Sciatic nerve (tissue), 2 donors: ENCODE results near the gene TSPEAR. TPM values are rescaled to one million over a fixed set of nuclear protein-coding genes. Genes with fewer than 3 reads are reported as not detected.

ENCODE experiments used
- ATAC-seq: fragments of 200-7000 bp; cut with Tn5 transposase; one replicate; pipeline ENCODE4 v1.9.1; 2020; ENCODE audit warnings: mild to moderate bottlenecking, moderate library complexity
- DNase-seq: peaks from one replicate; pipeline ENCODE4 v3.0.0-alpha.2; 2020; ENCODE audit warnings: low spot score
- intact Hi-C: fragments of 100-400 bp; cut with DNase I; formaldehyde crosslinking; loops from one replicate; pipeline ENCODE4 v1.14.2; 2022
- total RNA-seq: library from RNA; stranded (reverse); fragmentation: NEBNext Ultra II Directional; extraction: Animal tissue kit (Norgen Biotek cat#: 25700); gene quantifications from one replicate; pipeline ENCODE4 v1.2.1, GENCODE V29; 2021
- donor health status: DM: no; HTN: no; CAD: no.
- donor health status: DM: no; HTN: no; CAD: no.

TSPEAR gene
- total RNA-seq, 1 donor from 2014 or later, result not detected

DNA sequence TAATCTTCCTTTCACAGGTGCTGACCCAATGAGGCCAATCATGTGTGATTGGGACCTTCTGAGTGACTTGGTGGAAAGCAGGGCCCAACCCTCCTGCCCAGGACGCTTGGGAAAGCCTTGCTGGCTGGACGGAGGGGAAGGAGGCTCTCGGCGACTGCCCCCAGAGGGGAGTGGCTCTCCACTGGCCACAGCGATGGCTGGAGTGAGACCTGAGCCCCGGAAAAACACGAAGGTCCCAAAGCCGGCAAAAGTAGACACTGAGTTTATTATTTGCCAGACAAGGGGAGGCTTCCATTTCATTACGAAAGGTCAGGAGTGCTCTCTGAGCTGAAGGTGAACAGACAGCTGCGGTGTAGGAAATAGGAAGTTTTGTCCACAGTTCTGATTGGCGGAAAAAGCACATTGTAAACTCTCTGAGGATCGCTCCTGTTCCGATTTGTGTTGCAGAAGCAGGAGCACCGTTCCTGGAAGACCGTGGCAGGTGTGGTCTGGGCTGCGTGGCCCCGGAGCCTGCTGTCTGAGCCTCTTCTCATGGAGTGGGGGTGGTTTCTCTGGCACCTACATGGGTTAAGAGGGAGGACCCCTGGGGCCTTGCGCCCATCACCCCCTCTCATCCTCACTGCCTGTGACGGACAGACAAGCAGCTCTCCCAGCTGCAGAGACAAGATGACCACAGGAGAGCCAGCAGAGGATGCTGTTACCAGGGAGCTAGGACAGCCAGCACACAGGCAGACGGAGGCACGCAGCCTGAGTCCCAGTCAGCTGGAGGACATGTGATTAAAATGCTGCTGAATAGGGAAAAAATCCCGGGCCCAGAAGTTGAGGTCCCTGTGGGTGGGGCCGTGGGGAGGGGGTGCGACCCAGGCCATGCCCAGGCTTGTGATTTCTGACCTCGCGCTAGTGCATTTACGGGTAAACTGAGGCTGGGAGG, 212.8 kb downstream of the TSPEAR start:
- intact Hi-C loops, result no loop called here
- ATAC-seq, result no peak

DNA sequence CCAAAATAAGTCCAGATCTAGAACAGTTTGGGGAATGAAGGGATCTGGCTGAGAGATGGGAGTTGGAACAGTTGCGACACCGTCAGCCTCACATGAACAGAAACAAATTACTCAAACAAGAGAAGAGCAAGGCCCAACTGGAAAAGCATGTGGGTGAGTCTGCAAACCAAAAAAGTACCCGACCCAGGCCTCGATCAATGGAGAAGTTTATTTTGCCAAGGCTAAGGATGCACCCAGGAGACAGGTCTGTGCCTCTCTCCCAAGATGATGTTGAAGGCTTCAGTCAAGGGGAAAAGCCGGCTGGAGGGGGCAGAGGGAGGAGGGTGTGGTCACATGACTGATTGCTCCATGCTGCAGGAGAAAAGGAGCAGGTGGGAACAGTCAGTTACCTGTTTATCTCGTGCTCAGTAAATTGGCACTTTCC, 213.7 kb downstream of the TSPEAR start:
- intact Hi-C loops, result no loop called here

More for the DNA sequence above, 212.8 kb downstream of the TSPEAR start:
- no peak for DNase-seq

GRCh38 chr21:44496564-44497550, 214.5 kb downstream of the TSPEAR start:
- intact Hi-C loops, result no loop called here
- DNase-seq, result no peak
- ATAC-seq, result peak; percentile 66

More for the DNA sequence above, 213.7 kb downstream of the TSPEAR start:
- no peak for DNase-seq
- ATAC-seq, result peak; percentile 81

DNA sequence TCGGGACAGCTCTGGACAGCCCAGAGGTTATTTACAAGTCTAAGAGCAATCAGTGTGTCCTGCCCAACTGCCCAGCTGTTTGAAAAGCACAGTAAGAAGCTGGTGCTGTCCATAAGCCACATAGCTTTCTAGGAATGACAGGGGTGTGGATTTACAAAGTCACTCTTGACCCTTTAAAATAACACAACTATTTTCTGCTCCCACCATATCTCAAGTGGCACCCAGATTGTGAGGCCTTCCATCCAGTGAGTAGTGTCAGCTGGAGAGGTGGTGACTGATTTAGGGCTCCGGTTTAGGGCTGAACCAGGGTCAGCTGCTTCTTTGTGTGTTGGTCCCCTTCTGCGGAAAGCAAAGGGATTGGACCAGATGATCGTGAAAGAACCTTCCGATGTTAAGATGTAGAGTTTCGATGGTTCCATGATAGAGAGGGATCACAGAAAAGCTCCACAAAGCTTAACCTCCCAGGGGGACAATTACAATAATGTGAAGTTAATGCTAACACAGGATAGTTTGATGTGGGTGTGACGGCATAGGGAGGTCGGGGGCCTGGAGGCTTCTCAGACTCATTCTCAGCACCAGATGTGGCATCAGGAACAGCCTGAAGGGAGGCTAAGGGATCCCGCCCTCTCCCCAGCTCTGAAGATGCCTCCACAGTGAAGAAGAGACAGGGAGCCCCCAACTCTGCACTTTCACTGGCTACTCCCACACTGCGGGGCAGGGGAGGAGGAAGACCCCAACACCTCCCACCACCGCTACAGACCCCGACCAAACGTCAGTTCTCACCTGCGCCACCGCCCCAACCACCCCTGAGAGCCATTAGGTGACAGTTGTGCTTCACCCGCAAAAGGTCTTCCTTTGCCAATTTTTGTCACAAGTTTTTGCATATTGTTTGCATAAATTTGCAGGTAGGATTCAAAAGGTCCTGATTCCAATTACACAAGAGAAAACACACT, 215.5 kb downstream of the TSPEAR start:
- intact Hi-C loops, result no loop called here
- DNase-seq (no peak), ATAC-seq (no peak)

GRCh38 chr21:44494956-44495355, 216.4 kb downstream of the TSPEAR start:
- no peak for ATAC-seq

GRCh38 chr21:44494418-44494817, 217.0 kb downstream of the TSPEAR start:
- intact Hi-C loops, result no loop called here
- ATAC-seq (no peak), DNase-seq (no peak)

More at GRCh38 chr21:44494956-44495355, 216.4 kb downstream of the TSPEAR start:
- DNase-seq, result no peak
- intact Hi-C loops, result no loop called here

- intact Hi-C loops, result no loop called here
- no peak for ATAC-seq
Measured at GRCh38 chr21:44492567-44493385, 218.6 kb downstream of the TSPEAR start.

GRCh38 chr21:44490816-44491215, 220.6 kb downstream of the TSPEAR start:
- DNase-seq (no peak), ATAC-seq (no peak)
- intact Hi-C loops, result no loop called here

More at GRCh38 chr21:44492567-44493385, 218.6 kb downstream of the TSPEAR start:
- no peak for DNase-seq

- ATAC-seq (no peak), DNase-seq (no peak)
- intact Hi-C loops, result no loop called here
Measured at GRCh38 chr21:44490405-44490804, 221.0 kb downstream of the TSPEAR start.

GRCh38 chr21:44489962-44490361, 221.4 kb downstream of the TSPEAR start:
- intact Hi-C loops, result loop anchor here (10.0 kb wide), 1 partner anchor 135 kb away; the partner anchor contains the start of gene TRPM2
- no peak for DNase-seq
- no peak for ATAC-seq

DNA sequence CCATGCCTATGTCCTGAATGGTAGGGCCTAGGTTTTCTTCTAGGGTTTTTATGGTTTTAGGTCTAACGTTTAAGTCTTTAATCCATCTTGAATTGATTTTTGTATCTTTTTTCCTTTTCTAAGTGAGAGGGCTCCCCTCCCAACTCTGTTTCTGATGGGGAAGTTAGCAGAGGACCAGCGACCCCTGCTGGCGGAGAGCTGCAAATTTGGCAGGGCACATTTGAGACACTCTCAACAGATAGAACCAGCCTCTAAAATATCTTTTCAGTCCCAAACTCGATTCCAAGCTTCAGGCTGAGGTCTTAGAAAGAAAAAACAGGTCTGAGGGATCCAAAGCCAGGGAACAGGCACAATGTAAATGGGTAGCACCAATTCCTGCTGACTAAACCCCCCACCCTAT, 223.5 kb downstream of the TSPEAR start:
- intact Hi-C loops, result loop anchor here (10.0 kb wide), 1 partner anchor 133 kb away; the partner anchor contains the start of gene TRPM2
- no peak for DNase-seq
- no peak for ATAC-seq

GRCh38 chr21:44486302-44486701, 225.1 kb downstream of the TSPEAR start:
- intact Hi-C loops, result loop anchor here (10.0 kb wide), 1 partner anchor 132 kb away; the partner anchor contains the start of gene TRPM2
- ATAC-seq (peak; percentile 21), DNase-seq (no peak)

DNA sequence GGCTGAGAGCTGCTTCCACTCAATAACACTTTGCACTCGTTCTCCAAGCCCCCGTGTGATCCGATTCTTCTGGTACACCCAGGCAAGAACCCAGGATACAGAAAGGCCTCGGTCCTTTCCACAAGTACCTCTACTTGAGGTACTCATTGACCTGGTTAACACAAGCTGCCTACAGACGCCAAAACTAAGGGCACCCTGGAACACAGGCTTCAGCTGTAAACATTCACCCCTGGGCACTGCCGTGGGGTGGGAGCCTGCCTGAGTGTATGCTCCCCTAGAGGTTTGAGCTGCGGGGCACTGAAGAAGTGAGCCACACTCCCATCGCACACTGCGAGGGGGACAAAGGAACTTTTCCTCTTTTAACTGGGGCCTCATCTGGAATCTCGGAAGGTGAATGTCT, 225.6 kb downstream of the TSPEAR start:
- DNase-seq (no peak), ATAC-seq (no peak)
- intact Hi-C loops, result loop anchor here (10.0 kb wide), 1 partner anchor 131 kb away; the partner anchor contains the start of gene TRPM2

DNA sequence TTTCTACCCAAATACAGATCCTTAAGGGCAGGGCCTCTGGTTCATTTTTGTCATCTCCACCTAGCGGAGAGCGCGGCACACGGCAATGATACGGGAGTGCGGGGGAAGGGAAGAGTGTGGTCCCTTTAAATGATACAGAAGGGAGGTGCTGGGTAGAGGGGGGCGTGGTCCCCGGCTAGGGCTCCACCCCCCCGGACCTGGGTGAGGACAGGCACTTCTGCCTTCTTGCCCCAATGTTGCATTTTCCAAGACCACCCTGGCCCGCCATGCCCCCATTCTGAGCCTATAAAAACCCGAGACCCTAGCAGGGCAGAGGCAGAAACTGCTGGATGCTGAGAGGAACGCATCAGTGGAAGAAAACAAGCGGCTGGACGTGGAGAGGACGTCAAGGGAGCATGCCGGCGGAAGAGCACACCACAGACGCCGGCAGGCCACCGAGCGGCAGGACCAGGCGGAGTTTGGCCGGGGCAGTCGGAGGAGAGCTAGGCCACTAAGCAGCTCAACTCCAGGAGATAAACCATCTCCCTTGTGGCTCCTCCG, 226.0 kb downstream of the TSPEAR start:
- ATAC-seq (peak; percentile 97), DNase-seq (no peak)
- intact Hi-C loops, result loop anchor here (10.0 kb wide), 1 partner anchor 131 kb away; the partner anchor contains the start of gene TRPM2

DNA sequence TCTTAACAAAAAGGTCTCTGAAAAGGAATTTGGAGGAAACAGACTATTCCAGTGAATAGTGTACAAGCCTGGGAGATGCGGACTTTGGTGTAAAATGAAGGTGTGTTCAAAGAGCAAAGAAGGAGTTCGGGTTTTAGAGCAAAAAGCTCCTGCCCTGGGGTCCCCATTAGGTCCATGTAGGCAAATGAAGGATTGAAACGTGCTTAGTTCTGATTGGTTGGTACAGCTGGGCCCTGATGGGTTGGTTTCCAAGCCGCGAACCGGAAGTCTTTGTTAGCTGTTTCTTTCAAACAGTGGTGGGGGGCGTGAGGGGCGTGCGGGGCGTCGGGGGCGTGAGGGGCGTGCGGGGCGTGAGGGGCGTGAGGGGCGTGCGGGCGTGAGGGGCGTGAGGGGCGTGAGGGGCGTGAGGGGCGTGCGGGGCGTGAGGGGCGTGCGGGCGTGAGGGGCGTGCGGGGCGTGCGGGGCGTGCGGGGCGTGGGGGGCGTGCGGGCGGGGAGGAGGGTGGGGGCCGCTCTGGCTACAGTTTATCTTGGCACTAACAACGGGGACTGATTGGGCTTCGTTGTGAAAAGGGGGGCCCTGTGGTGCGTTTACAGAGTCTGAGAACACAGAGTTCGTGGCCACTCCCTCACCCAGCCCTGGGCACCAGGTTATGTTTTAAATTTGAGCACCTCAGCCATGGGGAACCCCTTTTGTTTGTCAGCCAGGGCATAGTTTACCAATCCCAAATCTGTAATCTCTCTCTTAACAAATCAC, 226.7 kb downstream of the TSPEAR start:
- intact Hi-C loops, result loop anchor here (10.0 kb wide), 1 partner anchor 130 kb away; the partner anchor contains the start of gene TRPM2
- no peak for DNase-seq

More for the DNA sequence above, 226.7 kb downstream of the TSPEAR start:
- ATAC-seq, result no peak
